Activated gamma-delta T cell treated with anti-CD3 and anti-CD28 coated beads, Interleukin-2, amount 50 U/mL, for 16 hours (primary cell): ENCODE measurements around the gene LAD1.

Experiments used
- DNase-seq: peaks from one replicate; pipeline ENCODE4 v3.0.0-alpha.2; 2020; ENCODE audit warnings: low read depth

LAD1 gene

GRCh38 chr1:201346987-201347386 lies 52.1 kb downstream of the LAD1 start:
- DNase-seq, result no peak

DNA sequence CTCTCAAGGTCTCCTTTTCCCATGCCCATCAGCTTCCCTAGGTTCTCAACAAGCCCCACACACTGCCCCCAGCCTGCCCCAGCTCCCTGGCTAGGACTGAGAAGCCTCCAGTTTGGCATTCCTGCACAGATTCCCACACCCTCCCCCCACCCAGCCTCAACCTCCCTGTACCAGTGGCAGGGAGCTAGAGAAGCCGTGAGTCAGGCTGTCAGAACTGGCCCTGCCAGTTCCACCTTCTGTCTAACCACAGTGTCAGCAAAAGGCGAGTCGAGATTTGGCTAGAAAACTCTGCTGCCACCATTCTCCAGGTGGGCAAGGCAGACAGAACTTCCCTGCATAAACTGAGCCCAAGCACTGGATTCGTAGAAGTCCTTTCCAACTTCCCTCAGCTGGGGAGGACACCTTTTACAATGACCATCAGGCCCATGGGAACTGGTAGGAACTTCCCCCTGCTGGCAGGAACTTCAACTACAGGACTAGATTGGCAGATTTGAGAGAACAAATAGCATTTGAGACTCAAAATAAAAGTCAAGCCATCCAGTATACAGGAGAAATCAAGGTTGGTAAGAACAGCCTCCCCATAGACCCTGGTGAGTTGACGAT lies 52.7 kb downstream of the LAD1 start:
- DNase-seq, result no peak

DNA sequence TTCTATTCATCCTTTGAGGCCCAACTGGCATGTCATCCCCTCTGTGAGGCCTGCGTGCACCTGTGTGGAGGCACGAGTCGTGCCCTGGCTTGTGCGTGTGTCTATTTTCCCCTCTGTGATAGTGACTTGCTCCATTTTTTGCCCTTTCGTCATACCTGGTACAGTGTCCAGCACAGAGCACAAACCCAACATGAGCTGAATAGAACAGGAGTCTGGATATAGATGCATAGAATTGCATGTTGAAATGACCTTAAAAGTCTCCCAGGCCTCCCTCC lies 54.1 kb downstream of the LAD1 start:
- no peak for DNase-seq

DNA sequence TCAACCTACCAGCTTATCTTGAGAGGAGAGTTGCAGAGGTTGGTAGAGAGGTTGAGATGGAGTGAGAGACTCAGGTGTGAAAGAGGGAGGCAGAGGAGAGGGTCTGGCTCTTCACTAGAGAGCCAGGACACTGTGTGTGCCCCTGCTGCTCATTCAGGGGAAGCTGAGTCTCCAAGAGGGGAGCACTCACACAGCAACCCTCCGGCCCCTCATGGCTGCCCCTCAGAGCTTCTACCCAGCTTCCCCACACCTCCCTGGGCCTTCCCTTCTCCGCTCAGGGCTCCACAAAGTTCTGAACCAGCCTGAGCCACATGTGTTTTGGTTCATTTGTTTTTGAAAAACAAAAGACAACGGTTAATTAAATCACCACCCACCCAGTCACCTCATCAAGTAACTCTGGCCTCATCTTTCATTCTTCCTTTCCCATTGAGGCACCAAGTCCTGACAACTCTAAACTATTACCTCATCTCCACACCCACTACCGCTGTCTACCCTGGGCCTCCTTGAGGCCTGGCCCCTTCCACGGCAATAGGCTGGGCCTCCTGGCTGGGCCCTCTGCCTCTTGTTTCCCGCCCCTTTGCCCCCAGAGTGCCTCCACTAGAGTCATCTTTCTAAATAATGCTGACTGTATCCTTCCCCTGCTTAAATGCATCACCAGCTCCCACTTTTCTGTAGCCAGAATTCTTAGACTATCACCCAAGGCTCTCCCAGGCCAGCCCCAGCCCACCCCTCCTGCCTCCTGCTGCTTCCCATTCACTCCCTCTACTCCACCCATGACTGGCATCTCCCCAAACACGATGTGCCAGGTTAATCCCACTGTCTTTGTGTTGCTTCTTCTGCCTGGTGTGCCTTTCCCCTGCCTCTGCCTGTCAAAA lies 54.7 kb downstream of the LAD1 start:
- no peak for DNase-seq

DNA sequence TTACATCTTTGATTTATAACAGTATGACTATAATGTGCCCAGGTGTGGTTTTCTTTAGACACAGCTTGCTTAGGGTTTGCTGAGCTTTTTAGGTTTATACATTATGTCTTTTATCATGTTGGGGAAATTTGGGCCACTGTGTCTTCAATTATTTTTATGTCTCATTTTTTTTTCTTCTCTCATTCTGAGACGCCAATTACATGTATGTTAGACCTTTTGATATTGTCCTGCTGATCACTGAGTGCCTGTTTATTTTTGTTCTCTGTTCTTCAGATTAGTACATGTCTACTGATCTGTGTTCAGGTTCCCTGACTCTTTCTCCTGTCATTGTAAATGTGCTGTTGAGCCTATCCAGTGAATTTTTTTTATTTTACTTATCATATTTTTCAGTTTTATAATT lies 57.7 kb downstream of the LAD1 start:
- DNase-seq, result no peak

GRCh38 chr1:201336711-201337450 lies 62.2 kb downstream of the LAD1 start:
- no peak for DNase-seq

- no peak for DNase-seq
Observed at GRCh38 chr1:201335901-201336300, 63.2 kb downstream of the LAD1 start.

GRCh38 chr1:201335174-201335870 lies 63.8 kb downstream of the LAD1 start:
- no peak for DNase-seq

DNA sequence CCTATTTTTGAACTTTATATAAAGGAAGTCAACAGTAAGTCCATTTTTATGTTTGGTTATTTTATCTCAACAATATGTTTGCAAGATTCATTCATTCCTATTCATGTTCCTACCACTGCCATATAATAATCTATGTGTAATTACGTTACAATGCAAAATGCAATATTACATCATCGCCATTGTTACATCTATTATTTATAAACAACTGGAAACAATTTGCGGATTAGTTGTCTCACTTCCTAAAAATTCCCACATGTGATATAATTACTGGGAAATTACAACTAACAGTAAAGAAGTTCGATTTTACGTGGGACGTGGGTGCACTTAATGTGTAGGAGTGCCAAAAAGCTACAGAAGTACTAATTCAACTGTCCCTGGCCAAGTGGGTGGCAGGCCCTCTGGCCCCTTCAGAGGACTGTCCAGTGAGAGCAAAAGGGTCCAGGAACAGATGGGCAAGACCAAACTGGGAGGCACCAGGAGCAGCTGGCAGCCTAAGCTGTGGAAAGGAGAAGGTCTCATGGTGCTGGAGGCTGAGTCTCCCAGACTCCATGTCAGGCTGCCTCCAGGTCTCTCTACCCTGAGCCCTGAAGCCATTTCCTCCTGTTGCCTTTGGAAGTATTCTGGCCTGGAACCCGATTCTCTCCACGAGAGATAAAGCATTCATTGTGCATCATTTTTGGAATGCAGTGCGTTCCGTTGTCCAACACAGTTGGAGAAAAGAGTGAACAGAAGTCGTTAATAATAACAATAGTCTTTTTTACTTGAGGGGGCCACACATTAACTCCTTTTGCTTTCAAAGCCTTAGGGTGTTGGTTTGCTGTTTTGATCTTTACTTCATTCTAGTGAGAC lies 64.6 kb downstream of the LAD1 start:
- DNase-seq, result no peak

GRCh38 chr1:201332616-201333335 lies 66.3 kb downstream of the LAD1 start:
- DNase-seq, result no peak

DNA sequence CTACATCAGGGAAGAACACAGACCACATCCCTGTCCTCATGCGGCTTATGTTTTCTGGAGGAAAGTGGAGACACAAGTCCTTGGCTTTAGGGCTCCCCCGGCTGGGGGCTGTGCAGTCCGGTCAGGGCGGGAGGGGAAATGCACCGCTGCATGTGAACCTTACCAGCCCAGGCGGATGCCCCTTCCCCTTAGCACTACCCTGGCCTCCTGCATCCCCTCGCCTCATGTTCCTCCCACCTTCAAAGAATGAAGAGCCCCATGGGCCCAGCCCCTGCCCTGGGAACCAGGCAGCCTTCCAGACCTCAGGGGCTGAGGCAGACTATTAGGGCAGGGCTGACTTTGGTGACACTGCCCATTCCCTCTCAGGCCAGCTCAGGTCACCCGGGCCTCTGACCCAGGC lies 67.1 kb downstream of the LAD1 start:
- no peak for DNase-seq

GRCh38 chr1:201331166-201331565 lies 68.0 kb downstream of the LAD1 start:
- no peak for DNase-seq
